GM12878 (cell line): ENCODE data around the gene MXI1. TPM values are rescaled to one million over a fixed set of nuclear protein-coding genes. Genes with fewer than 3 reads are reported as not detected.

ENCODE experiments used
- ATAC-seq: fragments of 200-7000 bp; cut with Tn5 transposase; 3 replicates; pipeline ENCODE4 v1.9.1; 2020; ENCODE audit warnings: mild to moderate bottlenecking, moderate library complexity
- BruUV-seq: library from RNA; stranded (reverse); fragments of 400-500 nt; replicated peaks from 2 replicates; lab custom pipeline; 2021; lab: Mats Ljungman, UMichigan
- CTCF ChIA-PET: fragments of 300-600 bp; sonication (Branson Sonifier 250); formaldehyde crosslinking; extraction: SDS; loops from one replicate; lab custom pipeline; 2021; ENCODE audit warnings: inconsistent platforms; lab: Yijun Ruan, JAX
- POLR2A ChIA-PET: fragments of 350-600 bp; formaldehyde crosslinking; extraction: SDS; loops from one replicate; lab custom pipeline; 2021; ENCODE audit warnings: inconsistent platforms; lab: Charles Lee
- RAD21 ChIA-PET: fragments of 300-600 bp; sonication (Branson Sonifier 250); formaldehyde crosslinking; loops from one replicate; lab custom pipeline; 2023; ENCODE audit warnings: antibody characterized with exemption; ENCODE audit not compliant: unreplicated experiment; lab: Charles Lee
- SMC1A ChIA-PET: fragments of 300-600 bp; sonication (Branson Sonifier 250); formaldehyde crosslinking; loops from one replicate; lab custom pipeline; 2023; ENCODE audit not compliant: unreplicated experiment, uncharacterized antibody; lab: Charles Lee
- DNase-seq: peaks from one replicate; pipeline ENCODE4 v3.0.0-alpha.2; 2011; ENCODE audit warnings: low read depth, low spot score
- FAIRE-seq: peaks from 3 replicates; lab custom pipeline; 2011; peaks lifted over from hg19 to GRCh38; lab: Jason Lieb, UNC
- H2AFZ ChIP-seq: 2 replicates; pipeline ENCODE4 v1.6.0; 2011; ENCODE audit warnings: low read depth, low read length, control low read depth; ENCODE audit not compliant: control insufficient read depth
- H3K27ac ChIP-seq: 2 replicates; pipeline ENCODE4 v1.5.1; 2011; ENCODE audit warnings: control low read depth; ENCODE audit not compliant: control insufficient read depth, insufficient read depth
- H3K27me3 ChIP-seq, 2 experiments: replicated peaks in 1 of 2; 2 replicates each; pipeline versions ENCODE4 v1.6.0 to v1.6.1; 2011; ENCODE audit warnings: low read length in 1 of 2; ENCODE audit not compliant: control insufficient read depth in 2 of 2, insufficient read depth in 2 of 2
- H3K36me3 ChIP-seq, 2 experiments: 2 replicates each; pipeline ENCODE4 v1.5.1; 2011; ENCODE audit warnings: low read length in 1 of 2; ENCODE audit not compliant: control insufficient read depth in 2 of 2, insufficient read depth in 2 of 2
- H3K4me1 ChIP-seq: 2 replicates; pipeline ENCODE4 v1.6.1; 2011; ENCODE audit warnings: mild to moderate bottlenecking, low read length, moderate library complexity, mixed read lengths; ENCODE audit not compliant: control insufficient read depth, insufficient read depth
- H3K4me2 ChIP-seq: 2 replicates; pipeline ENCODE4 v1.6.0; 2011; ENCODE audit warnings: control low read depth; ENCODE audit not compliant: control insufficient read depth, insufficient read depth
- H3K4me3 ChIP-seq: fragments of 200-600 bp; sonication (generic); 2 replicates; pipeline ENCODE4 v1.5.1; 2016
- H3K79me2 ChIP-seq: 2 replicates; pipeline ENCODE4 v1.6.0; 2011; ENCODE audit warnings: low read length; ENCODE audit not compliant: control insufficient read depth, insufficient read depth
- H3K9ac ChIP-seq: 2 replicates; pipeline ENCODE4 v1.8.0; 2011; ENCODE audit warnings: low read length, control low read depth, mixed read lengths; ENCODE audit not compliant: control insufficient read depth, insufficient read depth
- H3K9me3 ChIP-seq: replicated peaks from 3 replicates; pipeline ENCODE4 v1.5.1; 2011; ENCODE audit warnings: mild to moderate bottlenecking, low read length; ENCODE audit not compliant: control insufficient read depth, insufficient read depth
- H4K20me1 ChIP-seq: 2 replicates; pipeline ENCODE4 v1.6.0; 2011; ENCODE audit not compliant: control insufficient read depth, insufficient read depth
- CBFB ChIP-seq: IDR thresholded peaks from 2 replicates; pipeline ENCODE4 v1.6.1; 2016; ENCODE audit warnings: antibody characterized with exemption, low read depth
- FOS ChIP-seq: IDR thresholded peaks from 3 replicates; pipeline ENCODE4 v1.6.1; 2011; ENCODE audit warnings: borderline replicate concordance; ENCODE audit not compliant: insufficient read length; ENCODE audit errors: extremely low read depth
- IKZF1 ChIP-seq: fragments of 450-650 bp; conservative IDR thresholded peaks from 2 replicates; pipeline ENCODE4 v1.6.1; 2017; ENCODE audit warnings: antibody characterized with exemption, mild to moderate bottlenecking
- NR2C1 ChIP-seq: fragments of 450-650 bp; IDR thresholded peaks from 2 replicates; pipeline ENCODE4 v1.6.1; 2017; ENCODE audit warnings: antibody characterized with exemption, mild to moderate bottlenecking, moderate library complexity
- PAX5 ChIP-seq: IDR thresholded peaks from 2 replicates; pipeline ENCODE4 v1.6.1; 2011; ENCODE audit warnings: low read depth, low read length, borderline replicate concordance
- POLR2A ChIP-seq: IDR thresholded peaks from 2 replicates; pipeline ENCODE4 v1.6.1; 2011; ENCODE audit warnings: low read depth, mild to moderate bottlenecking, low read length
- ZNF274 ChIP-seq: IDR thresholded peaks from one replicate; pipeline ENCODE4 v1.8.0; 2011; ENCODE audit not compliant: insufficient read length, insufficient read depth
- ZNF384 ChIP-seq: IDR thresholded peaks from 2 replicates; pipeline ENCODE4 v1.6.1; 2012; ENCODE audit warnings: low read depth, mild to moderate bottlenecking, low read length, improper control_type of control experiment, borderline replicate concordance
- WGBS: methylation state at CpG from one replicate; pipeline ENCODE4 v1.1.6; 2016; ENCODE audit warnings: low lambda C conversion rate; ENCODE audit not compliant: insufficient replicate concordance, insufficient coverage; ENCODE audit errors: missing lambda C conversion rate; 5-methylcytosine and 5-hydroxymethylcytosine counted together
- in situ Hi-C: fragments of 300-500 bp; cut with MboI; formaldehyde crosslinking; loops from 9 replicates; pipeline ENCODE4 v1.14.3; 2018; ENCODE audit warnings: mixed read lengths
- intact Hi-C: fragments of 100-400 bp; cut with micrococcal nuclease; formaldehyde crosslinking; loops from one replicate; pipeline ENCODE4 v1.14.2; 2022; ENCODE audit not compliant: unreplicated experiment
- polyA plus RNA-seq, 11 experiments: library from polyadenylated mRNA; depleted of rRNA in 4 of 11; unstranded in 6 of 11; stranded (reverse) in 5 of 11; fragments of >200 nt; fragmentation: Nextera tagmentation in 4 of 11; fragmentation: Illumina TruSeq in 1 of 11; extraction: Ambion mirVana in 4 of 11; extraction: Trizol in 1 of 11; gene quantifications; 1 replicate in 1 of 11; 2 replicates in 10 of 11; pipeline versions ENCODE4 v1.2.1 to v1.2.3, GENCODE V29; 2011 to 2016; ENCODE audit warnings: inconsistent platforms in 2 of 11, missing spikeins in 2 of 11, low read depth in 1 of 11
- total RNA-seq, 4 experiments: library from RNA; depleted of rRNA in 3 of 4; stranded (reverse); fragments of >200 nt in 3 of 4; fragmentation: Illumina TruSeq in 1 of 4; extraction: Trizol in 1 of 4; gene quantifications; 2 replicates each; pipeline versions ENCODE4 v1.2.1 to v1.2.3, GENCODE V29; 2013 to 2021
- TF ChIP-seq, protein P1 (sequence below): IDR thresholded peaks from 2 replicates; pipeline ENCODE4 v1.6.1; 2012; ENCODE audit warnings: low read depth, low read length, improper control_type of control experiment
- TF ChIP-seq, protein P2 (sequence below): fragments of 450-650 bp; IDR thresholded peaks from 2 replicates; pipeline ENCODE4 v1.6.1; 2017; ENCODE audit warnings: mild to moderate bottlenecking, low read depth, inconsistent platforms; ENCODE audit not compliant: poor library complexity, severe bottlenecking
- TF ChIP-seq, protein P3 (sequence below), 3 experiments: IDR thresholded peaks in 2 of 3; conservative IDR thresholded peaks in 1 of 3; 2 replicates each; pipeline ENCODE4 v1.5.1; 2011; ENCODE audit warnings: low read depth in 3 of 3, low read length in 3 of 3, mild to moderate bottlenecking in 3 of 3, control low read depth in 2 of 3, moderate library complexity in 2 of 3, inconsistent platforms in 1 of 3, mixed read lengths in 1 of 3; ENCODE audit not compliant: control insufficient read depth in 2 of 3, insufficient read depth in 1 of 3; ENCODE audit errors: extremely low read depth in 1 of 3
- TF ChIP-seq, protein P4 (sequence below): fragments of 450-650 bp; conservative IDR thresholded peaks from 2 replicates; pipeline ENCODE4 v1.6.1; 2017; ENCODE audit warnings: mild to moderate bottlenecking, moderate library complexity

The MXI1 gene
- total and polyA plus RNA-seq, 10 of the 15 experiments (the other 5 are each of a cell fraction or from before 2014, with no cell fraction given): 0.23 to 8.0 (median 0.41) TPM

DNA sequence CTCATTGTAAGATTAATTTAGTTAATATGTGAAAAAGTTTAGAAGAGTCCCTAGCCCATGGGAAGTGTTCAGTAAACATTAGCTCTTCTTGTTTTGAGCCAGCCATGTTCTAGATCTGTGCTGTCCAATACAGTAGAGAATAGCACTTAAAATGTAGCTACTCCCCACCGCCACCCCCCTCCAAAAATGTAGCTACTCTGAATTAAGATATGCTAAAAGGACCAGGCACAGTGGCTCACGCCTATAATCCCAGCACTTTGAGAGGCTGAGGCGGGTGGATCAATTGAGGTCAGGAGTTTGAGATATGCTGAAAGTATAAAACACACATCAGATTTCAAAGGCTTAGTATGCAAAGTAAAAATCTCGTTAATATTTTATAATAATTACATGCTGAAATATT, 47.3 kb upstream of the MXI1 start:
- TF ChIP-seq PAX5 (no peak), NR2C1 (no peak), POLR2A (no peak), CBFB (no peak), FOS (no peak), ZNF384 (no peak), ZNF274 (no peak), IKZF1 (no peak)
- TF ChIP-seq, protein P1, sequence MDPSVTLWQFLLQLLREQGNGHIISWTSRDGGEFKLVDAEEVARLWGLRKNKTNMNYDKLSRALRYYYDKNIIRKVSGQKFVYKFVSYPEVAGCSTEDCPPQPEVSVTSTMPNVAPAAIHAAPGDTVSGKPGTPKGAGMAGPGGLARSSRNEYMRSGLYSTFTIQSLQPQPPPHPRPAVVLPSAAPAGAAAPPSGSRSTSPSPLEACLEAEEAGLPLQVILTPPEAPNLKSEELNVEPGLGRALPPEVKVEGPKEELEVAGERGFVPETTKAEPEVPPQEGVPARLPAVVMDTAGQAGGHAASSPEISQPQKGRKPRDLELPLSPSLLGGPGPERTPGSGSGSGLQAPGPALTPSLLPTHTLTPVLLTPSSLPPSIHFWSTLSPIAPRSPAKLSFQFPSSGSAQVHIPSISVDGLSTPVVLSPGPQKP: no peak
- TF ChIP-seq, protein P2, sequence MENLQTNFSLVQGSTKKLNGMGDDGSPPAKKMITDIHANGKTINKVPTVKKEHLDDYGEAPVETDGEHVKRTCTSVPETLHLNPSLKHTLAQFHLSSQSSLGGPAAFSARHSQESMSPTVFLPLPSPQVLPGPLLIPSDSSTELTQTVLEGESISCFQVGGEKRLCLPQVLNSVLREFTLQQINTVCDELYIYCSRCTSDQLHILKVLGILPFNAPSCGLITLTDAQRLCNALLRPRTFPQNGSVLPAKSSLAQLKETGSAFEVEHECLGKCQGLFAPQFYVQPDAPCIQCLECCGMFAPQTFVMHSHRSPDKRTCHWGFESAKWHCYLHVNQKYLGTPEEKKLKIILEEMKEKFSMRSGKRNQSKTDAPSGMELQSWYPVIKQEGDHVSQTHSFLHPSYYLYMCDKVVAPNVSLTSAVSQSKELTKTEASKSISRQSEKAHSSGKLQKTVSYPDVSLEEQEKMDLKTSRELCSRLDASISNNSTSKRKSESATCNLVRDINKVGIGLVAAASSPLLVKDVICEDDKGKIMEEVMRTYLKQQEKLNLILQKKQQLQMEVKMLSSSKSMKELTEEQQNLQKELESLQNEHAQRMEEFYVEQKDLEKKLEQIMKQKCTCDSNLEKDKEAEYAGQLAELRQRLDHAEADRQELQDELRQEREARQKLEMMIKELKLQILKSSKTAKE: no peak
- TF ChIP-seq, protein P3, sequence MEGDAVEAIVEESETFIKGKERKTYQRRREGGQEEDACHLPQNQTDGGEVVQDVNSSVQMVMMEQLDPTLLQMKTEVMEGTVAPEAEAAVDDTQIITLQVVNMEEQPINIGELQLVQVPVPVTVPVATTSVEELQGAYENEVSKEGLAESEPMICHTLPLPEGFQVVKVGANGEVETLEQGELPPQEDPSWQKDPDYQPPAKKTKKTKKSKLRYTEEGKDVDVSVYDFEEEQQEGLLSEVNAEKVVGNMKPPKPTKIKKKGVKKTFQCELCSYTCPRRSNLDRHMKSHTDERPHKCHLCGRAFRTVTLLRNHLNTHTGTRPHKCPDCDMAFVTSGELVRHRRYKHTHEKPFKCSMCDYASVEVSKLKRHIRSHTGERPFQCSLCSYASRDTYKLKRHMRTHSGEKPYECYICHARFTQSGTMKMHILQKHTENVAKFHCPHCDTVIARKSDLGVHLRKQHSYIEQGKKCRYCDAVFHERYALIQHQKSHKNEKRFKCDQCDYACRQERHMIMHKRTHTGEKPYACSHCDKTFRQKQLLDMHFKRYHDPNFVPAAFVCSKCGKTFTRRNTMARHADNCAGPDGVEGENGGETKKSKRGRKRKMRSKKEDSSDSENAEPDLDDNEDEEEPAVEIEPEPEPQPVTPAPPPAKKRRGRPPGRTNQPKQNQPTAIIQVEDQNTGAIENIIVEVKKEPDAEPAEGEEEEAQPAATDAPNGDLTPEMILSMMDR (IDR thresholded peaks at IDR 0.05 in 2 of 3, conservative IDR thresholded peaks at IDR 0.05 in 1 of 3; ENCODE audit: control insufficient read depth in 2 of 3, extremely low read depth in 1 of 3, insufficient read depth in 1 of 3, low read depth in 3 of 3, low read length in 3 of 3): no peak
- TF ChIP-seq, protein P4, sequence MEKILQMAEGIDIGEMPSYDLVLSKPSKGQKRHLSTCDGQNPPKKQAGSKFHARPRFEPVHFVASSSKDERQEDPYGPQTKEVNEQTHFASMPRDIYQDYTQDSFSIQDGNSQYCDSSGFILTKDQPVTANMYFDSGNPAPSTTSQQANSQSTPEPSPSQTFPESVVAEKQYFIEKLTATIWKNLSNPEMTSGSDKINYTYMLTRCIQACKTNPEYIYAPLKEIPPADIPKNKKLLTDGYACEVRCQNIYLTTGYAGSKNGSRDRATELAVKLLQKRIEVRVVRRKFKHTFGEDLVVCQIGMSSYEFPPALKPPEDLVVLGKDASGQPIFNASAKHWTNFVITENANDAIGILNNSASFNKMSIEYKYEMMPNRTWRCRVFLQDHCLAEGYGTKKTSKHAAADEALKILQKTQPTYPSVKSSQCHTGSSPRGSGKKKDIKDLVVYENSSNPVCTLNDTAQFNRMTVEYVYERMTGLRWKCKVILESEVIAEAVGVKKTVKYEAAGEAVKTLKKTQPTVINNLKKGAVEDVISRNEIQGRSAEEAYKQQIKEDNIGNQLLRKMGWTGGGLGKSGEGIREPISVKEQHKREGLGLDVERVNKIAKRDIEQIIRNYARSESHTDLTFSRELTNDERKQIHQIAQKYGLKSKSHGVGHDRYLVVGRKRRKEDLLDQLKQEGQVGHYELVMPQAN: no peak
- Histone ChIP-seq H3K4me1 (peaks cover 10% of the 10 kb centered on the region), H3K27ac (no peak overlapping the region), H3K9ac (no peak overlapping the region), H2AFZ (no peak overlapping the region), H3K4me2 (no peak overlapping the region), H3K4me3 (no peak overlapping the region), H3K9me3 (no peaks in the 10 kb centered on the region), H3K36me3 (no peaks in the 10 kb centered on the region), H4K20me1 (no peaks in the 10 kb centered on the region), H3K27me3 (peaks cover 0 to 5% of the 10 kb centered on the region in 2 experiments; a peak in 2 of 4 replicates), H3K79me2 (no peaks in the 10 kb centered on the region)
- RAD21 ChIA-PET: no interaction called here
- BruUV-seq: no TSS peak
- CTCF ChIA-PET: no interaction called here
- in situ Hi-C loops: no loop called here
- ATAC-seq: no peak
- POLR2A ChIA-PET: no interaction called here
- SMC1A ChIA-PET: interaction anchor here (0.6 to 0.8 kb wide), 2 partner anchors 52 to 119 kb away, joined by 3 read pairs; no protein-coding TSS in a partner anchor
- FAIRE-seq: no peak
- intact Hi-C loops: no loop called here
- WGBS: 43% methylated on average over 4 of the region's 4 CpGs
- DNase-seq: no peak
